Calu3 (cell line): ENCODE measurements around the gene ADORA2B. TPM values are rescaled to one million over a fixed set of nuclear protein-coding genes. Genes with fewer than 3 reads are reported as not detected.

Experiments used
- BruUV-seq: library from RNA; stranded (reverse); fragments of 400-500 nt; replicated peaks from 2 replicates; lab custom pipeline; 2021; lab: Mats Ljungman, UMichigan
- CTCF ChIA-PET: fragments of 300-600 bp; sonication (Branson Sonifier 250); formaldehyde crosslinking; loops from one replicate; lab custom pipeline; 2022; ENCODE audit warnings: antibody characterized with exemption; lab: Charles Lee
- DNase-seq: peaks from one replicate; pipeline ENCODE4 v3.0.0; 2022
- H3K27ac Mint-ChIP-seq: one replicate; pipeline ENCODE4 v1.8.0; 2022; ENCODE audit warnings: mixed read lengths; ENCODE audit not compliant: unreplicated experiment
- H3K27me3 Mint-ChIP-seq: one replicate; pipeline ENCODE4 v1.8.0; 2022; ENCODE audit warnings: mixed read lengths; ENCODE audit not compliant: unreplicated experiment
- H3K36me3 Mint-ChIP-seq: one replicate; pipeline ENCODE4 v1.8.0; 2022; ENCODE audit warnings: mild to moderate bottlenecking, moderate library complexity, mixed read lengths; ENCODE audit not compliant: insufficient read depth, unreplicated experiment
- H3K4me1 Mint-ChIP-seq: one replicate; pipeline ENCODE4 v1.8.0; 2022; ENCODE audit warnings: mild to moderate bottlenecking, low read depth, mixed read lengths; ENCODE audit not compliant: unreplicated experiment
- H3K4me3 Mint-ChIP-seq: one replicate; pipeline ENCODE4 v1.8.0; 2022; ENCODE audit warnings: mild to moderate bottlenecking, low read depth, moderate library complexity, mixed read lengths; ENCODE audit not compliant: unreplicated experiment
- H3K9me3 Mint-ChIP-seq: one replicate; pipeline ENCODE4 v1.8.0; 2022; ENCODE audit warnings: low read depth, mixed read lengths; ENCODE audit not compliant: unreplicated experiment
- CTCF ChIP-seq: fragments of 200-600 bp; IDR thresholded peaks from one replicate; pipeline ENCODE4 v1.8.0; 2022; ENCODE audit warnings: antibody characterized with exemption; ENCODE audit not compliant: unreplicated experiment
- intact Hi-C: fragments of 100-400 bp; cut with micrococcal nuclease; formaldehyde crosslinking; loops from one replicate; pipeline ENCODE4 v1.10.0; 2022; ENCODE audit not compliant: unreplicated experiment
- total RNA-seq: library from RNA; stranded (reverse); gene quantifications from 2 replicates; pipeline ENCODE4 v1.2.3, GENCODE V29; 2022

ADORA2B gene
- total RNA-seq, 1 experiment from 2014 or later = 12.6 TPM

DNA sequence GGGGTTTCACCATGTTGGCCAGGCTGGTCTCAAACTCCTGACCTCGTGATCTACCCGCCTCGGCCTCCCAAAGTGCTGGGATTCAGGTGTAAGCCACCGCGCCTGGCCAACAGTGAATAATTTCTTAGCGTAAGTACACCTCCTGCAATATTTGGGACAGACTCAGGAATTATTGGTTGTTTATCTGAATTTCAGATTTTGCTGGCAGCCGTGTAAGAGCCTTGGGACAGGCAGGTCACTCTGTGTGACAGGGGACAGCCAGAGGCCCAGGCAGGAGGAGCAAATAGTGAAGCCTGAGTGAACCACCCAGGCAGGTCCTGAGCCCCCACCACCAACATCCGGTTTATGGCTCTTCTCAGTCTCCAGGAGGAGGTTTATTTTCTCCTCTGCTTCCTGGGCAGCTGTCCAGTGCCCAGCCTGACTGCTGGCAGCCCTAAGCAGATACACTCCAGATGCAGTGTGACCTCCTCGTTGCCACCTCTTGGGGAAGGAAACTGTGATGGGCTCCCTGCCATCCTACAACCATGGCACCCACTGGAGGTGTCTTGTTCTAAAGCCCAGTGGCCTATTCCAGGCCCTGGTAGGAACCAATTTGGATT lies 26.2 kb upstream of the ADORA2B start:
- no TSS peak for BruUV-seq
- H3K4me1 Mint-ChIP-seq = no peaks in the 10 kb centered on the region
- DNase-seq = no peak
- no peaks in the 10 kb centered on the region for H3K27me3 Mint-ChIP-seq
- H3K9me3 Mint-ChIP-seq = no peaks in the 10 kb centered on the region
- H3K4me3 Mint-ChIP-seq = no peak overlapping the region
- CTCF ChIA-PET = no interaction called here
- H3K27ac Mint-ChIP-seq = no peak overlapping the region
- intact Hi-C loops = no loop called here
- peaks cover 8% of the 10 kb centered on the region for H3K36me3 Mint-ChIP-seq
- no peak for TF ChIP-seq CTCF

DNA sequence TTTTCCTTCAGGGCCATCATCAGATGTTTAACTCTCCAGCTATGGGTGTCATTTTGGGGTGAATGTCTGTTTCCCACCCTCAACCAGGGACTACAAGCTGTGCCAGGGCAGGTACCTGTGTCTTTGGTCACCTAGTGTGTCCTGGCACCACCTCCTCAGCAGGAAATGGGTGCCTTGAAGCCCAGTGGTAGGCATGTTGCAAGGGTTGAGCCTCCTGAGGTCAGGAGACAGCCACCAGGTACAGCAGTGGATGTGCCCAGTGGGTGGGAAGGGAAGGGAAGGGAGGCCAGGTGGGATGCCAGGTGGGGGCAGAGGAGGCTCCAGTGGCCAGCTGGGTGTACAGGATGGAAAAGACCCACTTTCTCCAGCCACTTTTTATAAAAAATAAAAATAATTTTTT lies 25.5 kb upstream of the ADORA2B start:
- no peaks in the 10 kb centered on the region for H3K4me1 Mint-ChIP-seq
- peaks cover 8% of the 10 kb centered on the region for H3K36me3 Mint-ChIP-seq
- TF ChIP-seq CTCF = no peak
- BruUV-seq = no TSS peak
- CTCF ChIA-PET = no interaction called here
- H3K27me3 Mint-ChIP-seq = no peaks in the 10 kb centered on the region
- no peaks in the 10 kb centered on the region for H3K9me3 Mint-ChIP-seq
- no peak for DNase-seq
- H3K27ac Mint-ChIP-seq = no peak overlapping the region
- intact Hi-C loops = no loop called here
- no peak overlapping the region for H3K4me3 Mint-ChIP-seq

- H3K27me3 Mint-ChIP-seq = no peaks in the 10 kb centered on the region
- no TSS peak for BruUV-seq
- H3K36me3 Mint-ChIP-seq = peaks cover 8% of the 10 kb centered on the region
- no peaks in the 10 kb centered on the region for H3K9me3 Mint-ChIP-seq
- H3K4me1 Mint-ChIP-seq = no peaks in the 10 kb centered on the region
- peak; percentile 51 for DNase-seq
- CTCF ChIA-PET = interaction anchor here (0.7 kb wide), 1 partner anchor 15 kb away, joined by 3 read pairs; no protein-coding TSS in a partner anchor
- no peak overlapping the region for H3K4me3 Mint-ChIP-seq
- no peak overlapping the region for H3K27ac Mint-ChIP-seq
- intact Hi-C loops = no loop called here
- TF ChIP-seq CTCF = no peak
Observed at GRCh38 chr17:15920758-15921239, 24.1 kb upstream of the ADORA2B start.

DNA sequence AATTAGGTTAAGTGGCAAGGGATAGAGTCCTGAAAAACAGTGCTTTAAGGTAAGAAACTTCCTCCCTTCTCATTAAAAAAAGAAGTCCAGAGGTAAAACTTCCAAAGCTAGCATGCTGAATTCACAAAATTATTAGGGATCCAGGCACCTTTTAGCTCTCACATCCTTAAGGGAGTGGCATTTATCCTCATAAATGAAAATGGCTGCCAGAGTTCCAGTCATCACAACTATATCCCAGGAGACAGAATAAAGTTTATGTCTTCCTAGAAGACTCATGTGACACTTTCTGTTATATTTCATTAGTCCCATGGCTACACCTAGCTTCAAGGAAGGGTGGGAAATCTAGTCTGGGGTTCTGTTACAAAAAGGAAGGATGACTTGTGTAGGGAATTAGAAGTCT lies 23.3 kb upstream of the ADORA2B start:
- DNase-seq = no peak
- CTCF ChIA-PET = no interaction called here
- H3K36me3 Mint-ChIP-seq = peaks cover 8% of the 10 kb centered on the region
- BruUV-seq = no TSS peak
- intact Hi-C loops = no loop called here
- H3K27me3 Mint-ChIP-seq = no peaks in the 10 kb centered on the region
- TF ChIP-seq CTCF = no peak
- no peak overlapping the region for H3K27ac Mint-ChIP-seq
- H3K4me3 Mint-ChIP-seq = no peak overlapping the region
- H3K9me3 Mint-ChIP-seq = no peaks in the 10 kb centered on the region
- no peaks in the 10 kb centered on the region for H3K4me1 Mint-ChIP-seq
